GM21360 (cell line): ENCODE measurements around the gene TCEAL9.
A peak's percentile ranks its signal among the peaks of the same experiment; 100 is the strongest.
"Not testable (repeated sequence)": the region's sequence is repeated elsewhere in the genome, so short reads cannot be mapped to it uniquely, and the experiment has no call there.

Experiments used
- ATAC-seq: cut with Tn5 transposase; IDR thresholded peaks from one replicate; pipeline ENCODE4 v1.9.1; 2021; ENCODE audit warnings: mild to moderate bottlenecking, moderate library complexity; ENCODE audit not compliant: unreplicated experiment

The TCEAL9 gene

GRCh38 chrX:103372886-103373285 is 16.6 kb downstream of the TCEAL9 start:
- ATAC-seq, result no peak

- ATAC-seq, result no peak
Measured at GRCh38 chrX:103373581-103373980, 17.3 kb downstream of the TCEAL9 start.

- no peak for ATAC-seq
Measured at GRCh38 chrX:103376118-103376978, 20.0 kb downstream of the TCEAL9 start, which contains the start of gene BEX3. Gene BEX3, plus strand, starts transcription at chrX:103376538. Its CDS starts 984 bp downstream, at chrX:103377522.

- ATAC-seq, result no peak
Measured at GRCh38 chrX:103376979-103377324, 20.6 kb downstream of the TCEAL9 start.

- no peak for ATAC-seq
Measured at GRCh38 chrX:103378990-103379389, 22.7 kb downstream of the TCEAL9 start.

GRCh38 chrX:103382877-103383276 is 26.6 kb downstream of the TCEAL9 start:
- no peak for ATAC-seq

- ATAC-seq, result no peak
Measured at GRCh38 chrX:103384672-103385071, 28.4 kb downstream of the TCEAL9 start.

GRCh38 chrX:103385283-103385830 is 29.1 kb downstream of the TCEAL9 start:
- ATAC-seq, result not testable (repeated sequence)

- ATAC-seq, result no peak
Measured at GRCh38 chrX:103386332-103386731, 30.0 kb downstream of the TCEAL9 start.

- no peak for ATAC-seq
Measured at GRCh38 chrX:103393487-103393886, 37.2 kb downstream of the TCEAL9 start.

GRCh38 chrX:103396186-103396585 is 39.9 kb downstream of the TCEAL9 start:
- no peak for ATAC-seq

- no peak for ATAC-seq
Measured at GRCh38 chrX:103396660-103397059, 40.4 kb downstream of the TCEAL9 start.

- ATAC-seq, result no peak
Measured at GRCh38 chrX:103397707-103398106, 41.4 kb downstream of the TCEAL9 start.

GRCh38 chrX:103398421-103398864 is 42.1 kb downstream of the TCEAL9 start:
- ATAC-seq, result no peak

- ATAC-seq, result no peak
Measured at GRCh38 chrX:103399744-103400143, 43.4 kb downstream of the TCEAL9 start.

- ATAC-seq, result no peak
Measured at GRCh38 chrX:103400931-103401330, 44.6 kb downstream of the TCEAL9 start.

- peak; percentile 96 for ATAC-seq
Measured at GRCh38 chrX:103404231-103405008, 48.1 kb downstream of the TCEAL9 start.

- ATAC-seq, result peak; percentile 31
Measured at GRCh38 chrX:103405009-103405333, 48.7 kb downstream of the TCEAL9 start.

- no peak for ATAC-seq
Measured at GRCh38 chrX:103406256-103406655, 50.0 kb downstream of the TCEAL9 start.

GRCh38 chrX:103407776-103408175 is 51.5 kb downstream of the TCEAL9 start:
- ATAC-seq, result no peak
